ENCODE data around the gene CARD9. TPM values are rescaled to one million over a fixed set of nuclear protein-coding genes. Genes with fewer than 3 reads are reported as not detected.
A peak's percentile ranks its signal among the peaks of the same experiment; 100 is the strongest.

Gene CARD9
- total RNA-seq, 2 donors from 2014 or later = 1.2 to 1.7 TPM

GRCh38 chr9:136399176-136400037 lies 25.9 kb upstream of the CARD9 start:
- H3K27ac ChIP-seq = no peak overlapping the region
- no peaks in the 10 kb centered on the region for H3K27me3 ChIP-seq
- H3K4me1 ChIP-seq = peaks cover 16% of the 10 kb centered on the region
- H3K4me3 ChIP-seq = peak overlapping the region; percentile 97
- peak overlapping the region; percentile 80 to 88 for H3K9ac ChIP-seq (ENCODE audit: low read depth in 2 of 2, low read length in 2 of 2)
- no peak for TF ChIP-seq CTCF (IDR thresholded peaks at IDR 0.05)
- no peaks in the 10 kb centered on the region for H3K9me3 ChIP-seq
- H3K36me3 ChIP-seq = no peaks in the 10 kb centered on the region
- no peak for DNase-seq
- intact Hi-C loops (cut with DNase I) = loop anchor here (10.0 kb wide), 1 partner anchor 55 kb away; no protein-coding TSS in a partner anchor

GRCh38 chr9:136398286-136398685 lies 24.8 kb upstream of the CARD9 start:
- Histone ChIP-seq H3K9ac (ENCODE audit: low read depth in 2 of 2, low read length in 2 of 2) (no peak overlapping the region), H3K36me3 (no peaks in the 10 kb centered on the region), H3K27me3 (no peaks in the 10 kb centered on the region), H3K27ac (no peak overlapping the region), H3K4me1 (peaks cover 16% of the 10 kb centered on the region), H3K4me3 (no peak overlapping the region), H3K9me3 (no peaks in the 10 kb centered on the region)
- no peak for DNase-seq
- TF ChIP-seq CTCF (IDR thresholded peaks at IDR 0.05) = no peak
- intact Hi-C loops (cut with DNase I) = no loop called here

GRCh38 chr9:136397643-136398042 lies 24.2 kb upstream of the CARD9 start:
- H3K4me3 ChIP-seq = no peak overlapping the region
- H3K27me3 ChIP-seq = no peaks in the 10 kb centered on the region
- peaks cover 16% of the 10 kb centered on the region for H3K4me1 ChIP-seq
- no peak overlapping the region for H3K27ac ChIP-seq
- DNase-seq = no peak
- H3K36me3 ChIP-seq = no peaks in the 10 kb centered on the region
- no peak overlapping the region for H3K9ac ChIP-seq (ENCODE audit: low read depth in 2 of 2, low read length in 2 of 2)
- TF ChIP-seq CTCF (IDR thresholded peaks at IDR 0.05) = no peak
- intact Hi-C loops (cut with DNase I) = no loop called here
- H3K9me3 ChIP-seq = no peaks in the 10 kb centered on the region

GRCh38 chr9:136396219-136396515 lies 22.7 kb upstream of the CARD9 start:
- intact Hi-C loops (cut with DNase I) = no loop called here
- H3K4me3 ChIP-seq = no peak overlapping the region
- H3K4me1 ChIP-seq = peaks cover 16% of the 10 kb centered on the region
- no peak for DNase-seq
- H3K9ac ChIP-seq (ENCODE audit: low read depth in 2 of 2, low read length in 2 of 2) = no peak overlapping the region
- H3K9me3 ChIP-seq = no peaks in the 10 kb centered on the region
- H3K36me3 ChIP-seq = peaks cover 6% of the 10 kb centered on the region
- TF ChIP-seq CTCF (IDR thresholded peaks at IDR 0.05) = no peak
- H3K27me3 ChIP-seq = no peaks in the 10 kb centered on the region
- no peak overlapping the region for H3K27ac ChIP-seq

GRCh38 chr9:136395345-136396218 lies 22.1 kb upstream of the CARD9 start:
- Histone ChIP-seq H3K9me3 (no peaks in the 10 kb centered on the region), H3K27ac (no peak overlapping the region), H3K4me1 (peaks cover 15% of the 10 kb centered on the region), H3K36me3 (peaks cover 6% of the 10 kb centered on the region), H3K9ac (ENCODE audit: low read depth in 2 of 2, low read length in 2 of 2) (no peak overlapping the region), H3K27me3 (no peaks in the 10 kb centered on the region), H3K4me3 (no peak overlapping the region)
- intact Hi-C loops (cut with DNase I) = no loop called here
- DNase-seq = no peak
- no peak for TF ChIP-seq CTCF (IDR thresholded peaks at IDR 0.05)
